Keratinocyte (primary cell): ENCODE measurements around the gene LAMA3.

Experiments
- CTCF ChIP-seq, 3 experiments: IDR thresholded peaks in 1 of 3; conservative IDR thresholded peaks in 1 of 3; optimal IDR thresholded peaks in 1 of 3; 2 replicates in 2 of 3; 3 replicates in 1 of 3; pipeline versions ENCODE3 to v1.5.1; 2011; ENCODE audit warnings: low read length in 3 of 3, mild to moderate bottlenecking in 3 of 3, moderate library complexity in 2 of 3, control low read depth in 1 of 3, inconsistent platforms in 1 of 3; ENCODE audit not compliant: insufficient read depth in 2 of 3; ENCODE audit errors: extremely low read depth in 1 of 3
- EZH2 ChIP-seq: IDR thresholded peaks from one replicate; pipeline ENCODE4 v1.6.1; 2012; ENCODE audit warnings: inconsistent platforms, mild to moderate bottlenecking, low read length, moderate library complexity

DNA sequence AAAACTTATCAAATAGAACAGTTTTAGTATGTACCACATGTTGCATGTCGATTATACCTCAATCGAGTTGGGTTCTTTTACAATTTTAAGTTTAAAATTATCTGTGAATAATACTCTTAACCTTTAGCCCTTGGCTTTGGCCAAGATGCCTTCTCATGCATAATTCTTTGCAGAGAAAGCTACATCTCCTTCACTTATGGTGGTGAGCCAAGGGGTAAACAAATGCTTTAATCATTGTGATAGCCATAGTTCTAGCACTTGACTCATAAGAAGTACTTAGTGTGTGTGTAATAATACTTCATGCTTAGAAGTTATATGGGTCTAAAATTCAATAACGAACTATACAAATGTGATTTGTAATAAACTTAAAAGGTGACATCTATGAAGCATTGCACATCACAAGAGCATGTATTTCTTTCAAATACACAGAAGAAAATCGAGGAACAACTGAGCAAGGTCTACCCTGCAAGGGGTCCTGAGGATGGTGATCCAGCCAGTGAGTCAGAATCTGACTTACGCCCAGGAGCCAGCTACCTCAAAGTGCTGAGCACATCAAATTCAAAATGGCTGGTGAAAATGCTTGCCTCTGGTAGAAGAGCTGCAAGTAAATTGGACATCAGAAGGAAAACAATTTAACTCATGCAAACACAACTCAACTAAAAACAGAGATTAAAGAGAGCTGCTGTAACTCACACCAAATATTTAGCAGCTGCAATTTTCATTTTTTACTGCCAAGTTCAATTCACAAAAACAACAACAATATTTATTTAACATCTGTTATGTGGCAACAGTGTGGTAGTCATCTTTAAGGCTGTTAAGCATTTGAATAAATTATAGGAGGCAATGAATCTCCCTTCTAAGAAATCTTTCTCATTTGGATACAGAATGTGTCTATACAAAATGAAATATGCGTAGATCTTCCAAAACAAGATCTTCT, 301.5 kb downstream of the LAMA3 start:
- no peak for TF ChIP-seq CTCF (optimal IDR thresholded peaks at IDR 0.05 in 1 of 3, IDR thresholded peaks at IDR 0.05 in 1 of 3, conservative IDR thresholded peaks at IDR 0.05 in 1 of 3; ENCODE audit: extremely low read depth in 1 of 3, insufficient read depth in 2 of 3, low read length in 3 of 3)
- no peak for TF ChIP-seq EZH2
